Measurements from ENCODE around the gene DNAJC30. TPM values are rescaled to one million over a fixed set of nuclear protein-coding genes. Genes with fewer than 3 reads are reported as not detected.

Gene DNAJC30
- polyA plus RNA-seq, 1 of the 3 experiments (the other 2 are of a cell fraction), result 11.0 TPM

GRCh38 chr7:73650524-73650923, 32.7 kb downstream of the DNAJC30 start:
- H2AFZ ChIP-seq (ENCODE audit: low read depth), result no peak overlapping the region
- peaks cover 0 to 2% of the 10 kb centered on the region in 2 experiments; a peak in 1 of 4 replicates for H3K4me1 ChIP-seq (ENCODE audit: control insufficient read depth in 1 of 2, insufficient read depth in 2 of 2, low read depth in 1 of 2, low read length in 1 of 2)
- no peaks in the 10 kb centered on the region for H3K9me2 ChIP-seq
- peaks cover 77% of the 10 kb centered on the region for H3K27me3 ChIP-seq (ENCODE audit: insufficient read depth)
- no peaks in the 10 kb centered on the region for H3K9me3 ChIP-seq
- POLR2A ChIA-PET, result no interaction called here
- no peak for DNase-seq
- H3K27ac ChIP-seq (ENCODE audit: low read depth in 2 of 2, low read length in 1 of 2), result no peak overlapping the region
- H3K4me2 ChIP-seq, result no peak overlapping the region
- H3K79me2 ChIP-seq (ENCODE audit: insufficient read depth), result no peaks in the 10 kb centered on the region
- no peak overlapping the region for H3K4me3 ChIP-seq (ENCODE audit: low read depth in 2 of 2, low read length in 1 of 2)
- CTCF ChIA-PET, result interaction anchor here (0.6 to 1.5 kb wide), 3 partner anchors 37 to 52 kb away, joined by 3 to 6 read pairs (median 3); no protein-coding TSS in a partner anchor
- TF ChIP-seq USF1 (IDR thresholded peaks at IDR 0.05; ENCODE audit: borderline replicate concordance, low read depth) (peak; percentile 30; the same call in 1 of the 2 replicates), REST (IDR thresholded peaks at IDR 0.05; ENCODE audit: low read depth, low read length) (no peak)
- H4K20me1 ChIP-seq (ENCODE audit: insufficient read depth), result no peaks in the 10 kb centered on the region
- peaks cover 13% of the 10 kb centered on the region for H3F3A ChIP-seq (replicated peaks; ENCODE audit: insufficient read depth)
- H3K36me3 ChIP-seq (replicated peaks in 1 of 2; ENCODE audit: control insufficient read depth in 1 of 2, insufficient read depth in 2 of 2, low read length in 1 of 2), result no peaks in the 10 kb centered on the region
- H3K9ac ChIP-seq, result no peak overlapping the region
- 38% methylated on average over 5 of the region's 5 CpGs for WGBS (ENCODE audit: low lambda C conversion rate)

- H3K4me3 ChIP-seq (ENCODE audit: low read depth in 2 of 2, low read length in 1 of 2), result no peak overlapping the region
- no peak overlapping the region for H3K27ac ChIP-seq (ENCODE audit: low read depth in 2 of 2, low read length in 1 of 2)
- no peak overlapping the region for H2AFZ ChIP-seq (ENCODE audit: low read depth)
- H3F3A ChIP-seq (replicated peaks; ENCODE audit: insufficient read depth), result peaks cover 13% of the 10 kb centered on the region
- no peak overlapping the region for H3K4me2 ChIP-seq
- POLR2A ChIA-PET, result no interaction called here
- CTCF ChIA-PET, result interaction anchor here (1.2 to 1.5 kb wide), 2 partner anchors 43 to 53 kb away, joined by 3 to 6 read pairs; no protein-coding TSS in a partner anchor
- H4K20me1 ChIP-seq (ENCODE audit: insufficient read depth), result no peaks in the 10 kb centered on the region
- H3K9me2 ChIP-seq, result no peaks in the 10 kb centered on the region
- no peak overlapping the region for H3K9ac ChIP-seq
- no peaks in the 10 kb centered on the region for H3K9me3 ChIP-seq
- no peak for DNase-seq
- no peaks in the 10 kb centered on the region for H3K36me3 ChIP-seq (replicated peaks in 1 of 2; ENCODE audit: control insufficient read depth in 1 of 2, insufficient read depth in 2 of 2, low read length in 1 of 2)
- no peaks in the 10 kb centered on the region for H3K79me2 ChIP-seq (ENCODE audit: insufficient read depth)
- H3K4me1 ChIP-seq (ENCODE audit: control insufficient read depth in 1 of 2, insufficient read depth in 2 of 2, low read depth in 1 of 2, low read length in 1 of 2), result peaks cover 0 to 2% of the 10 kb centered on the region in 2 experiments; a peak in 1 of 4 replicates
- TF ChIP-seq TAF1 (IDR thresholded peaks at IDR 0.05; ENCODE audit: borderline replicate concordance, low read depth, low read length) (no peak), TEAD4 (IDR thresholded peaks at IDR 0.05; ENCODE audit: borderline replicate concordance, insufficient read depth) (no peak), IRF3 (IDR thresholded peaks at IDR 0.05; ENCODE audit: low read depth, low read length) (no peak), FOXM1 (IDR thresholded peaks at IDR 0.05; ENCODE audit: low read depth) (no peak), NFIC (IDR thresholded peaks at IDR 0.05; ENCODE audit: borderline replicate concordance) (no peak), POLR2AphosphoS5 (IDR thresholded peaks at IDR 0.05; ENCODE audit: low read depth, low read length) (no peak), GABPA (IDR thresholded peaks at IDR 0.05; ENCODE audit: low read depth) (no peak), CHD2 (IDR thresholded peaks at IDR 0.05; ENCODE audit: low read length, partially characterized antibody) (no peak), MAX (IDR thresholded peaks at IDR 0.05; ENCODE audit: low read depth) (no peak), USF2 (IDR thresholded peaks at IDR 0.05; ENCODE audit: borderline replicate concordance, low read depth, low read length) (no peak), PBX3 (IDR thresholded peaks at IDR 0.05) (no peak), JUND (IDR thresholded peaks at IDR 0.05) (no peak), YY1 (IDR thresholded peaks at IDR 0.05; ENCODE audit: low read depth) (no peak), FOSL2 (IDR thresholded peaks at IDR 0.05; ENCODE audit: borderline replicate concordance, low read depth) (no peak), RXRA (IDR thresholded peaks at IDR 0.05; ENCODE audit: borderline replicate concordance, low read depth) (no peak), FOXJ3 (CRISPR knock-in tag; IDR thresholded peaks at IDR 0.05) (no peak)
- peaks cover 87% of the 10 kb centered on the region for H3K27me3 ChIP-seq (ENCODE audit: insufficient read depth)
- WGBS (ENCODE audit: low lambda C conversion rate), result 50% methylated on average over 9 of the region's 9 CpGs
These were observed 33.7 kb downstream of the DNAJC30 start for GRCh38 chr7:73649576-73649975.

Data from SK-N-SH (cell line).